Measurements from ENCODE around the gene ZC3H18. TPM values are rescaled to one million over a fixed set of nuclear protein-coding genes. Genes with fewer than 3 reads are reported as not detected.

Gene ZC3H18
- total and polyA plus RNA-seq, 9 donors: 16.0 to 40.4 (median 30.7) TPM

DNA sequence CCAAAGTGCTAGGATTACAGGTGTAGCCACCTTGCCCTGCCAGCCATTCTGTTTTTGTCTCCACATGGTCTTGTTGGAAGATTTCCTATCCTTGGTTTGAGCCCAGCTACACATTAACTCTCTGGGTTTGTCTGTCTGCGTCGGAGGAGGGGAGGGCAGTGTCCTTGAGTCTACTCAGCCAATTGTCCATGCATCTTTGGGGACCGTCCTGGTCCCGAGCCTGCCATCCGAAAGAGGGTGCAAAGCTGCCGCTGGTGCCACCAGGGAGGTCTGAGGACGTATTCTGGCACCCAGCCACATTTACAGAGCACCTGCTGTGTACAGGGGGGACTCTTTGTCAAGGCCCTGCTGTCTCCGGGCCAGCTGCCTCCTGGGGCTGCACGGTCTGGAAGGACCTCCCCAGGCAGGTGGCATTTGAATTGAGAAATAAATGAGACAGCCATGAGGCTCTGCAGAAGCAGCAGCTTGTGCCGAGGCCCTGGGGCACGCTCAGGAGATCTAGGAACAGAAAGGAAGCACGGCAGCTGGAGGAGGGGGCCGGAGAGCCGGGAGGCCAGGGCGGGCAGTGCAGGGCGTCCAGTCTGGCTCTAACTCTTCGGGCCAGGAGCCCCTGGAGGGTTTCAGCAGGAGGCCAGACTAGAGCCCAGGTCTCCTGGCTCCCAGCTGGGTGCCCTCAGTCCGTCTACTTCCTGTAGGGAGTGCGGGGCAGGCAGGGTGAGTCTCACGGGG is 79.2 kb downstream of the ZC3H18 start:
- intact Hi-C loops (cut with DNase I): no loop called here
- Histone ChIP-seq H3K27ac (no peak overlapping the region), H3K9me3 (no peaks in the 10 kb centered on the region), H3K4me1 (ENCODE audit: insufficient read depth) (no peaks in the 10 kb centered on the region), H3K36me3 (no peaks in the 10 kb centered on the region), H3K4me3 (no peak overlapping the region), H3K27me3 (no peaks in the 10 kb centered on the region)
- no peak for DNase-seq
- TF ChIP-seq POLR2A (IDR thresholded peaks at IDR 0.05): no peak
- TF ChIP-seq, protein P1, sequence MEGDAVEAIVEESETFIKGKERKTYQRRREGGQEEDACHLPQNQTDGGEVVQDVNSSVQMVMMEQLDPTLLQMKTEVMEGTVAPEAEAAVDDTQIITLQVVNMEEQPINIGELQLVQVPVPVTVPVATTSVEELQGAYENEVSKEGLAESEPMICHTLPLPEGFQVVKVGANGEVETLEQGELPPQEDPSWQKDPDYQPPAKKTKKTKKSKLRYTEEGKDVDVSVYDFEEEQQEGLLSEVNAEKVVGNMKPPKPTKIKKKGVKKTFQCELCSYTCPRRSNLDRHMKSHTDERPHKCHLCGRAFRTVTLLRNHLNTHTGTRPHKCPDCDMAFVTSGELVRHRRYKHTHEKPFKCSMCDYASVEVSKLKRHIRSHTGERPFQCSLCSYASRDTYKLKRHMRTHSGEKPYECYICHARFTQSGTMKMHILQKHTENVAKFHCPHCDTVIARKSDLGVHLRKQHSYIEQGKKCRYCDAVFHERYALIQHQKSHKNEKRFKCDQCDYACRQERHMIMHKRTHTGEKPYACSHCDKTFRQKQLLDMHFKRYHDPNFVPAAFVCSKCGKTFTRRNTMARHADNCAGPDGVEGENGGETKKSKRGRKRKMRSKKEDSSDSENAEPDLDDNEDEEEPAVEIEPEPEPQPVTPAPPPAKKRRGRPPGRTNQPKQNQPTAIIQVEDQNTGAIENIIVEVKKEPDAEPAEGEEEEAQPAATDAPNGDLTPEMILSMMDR (IDR thresholded peaks at IDR 0.05): no peak
- no peak for TF ChIP-seq EP300 (IDR thresholded peaks at IDR 0.05)
- 84 to 90% (median 84%) methylated on average over 20 of the region's 20 CpGs for WGBS, 3 donors

DNA sequence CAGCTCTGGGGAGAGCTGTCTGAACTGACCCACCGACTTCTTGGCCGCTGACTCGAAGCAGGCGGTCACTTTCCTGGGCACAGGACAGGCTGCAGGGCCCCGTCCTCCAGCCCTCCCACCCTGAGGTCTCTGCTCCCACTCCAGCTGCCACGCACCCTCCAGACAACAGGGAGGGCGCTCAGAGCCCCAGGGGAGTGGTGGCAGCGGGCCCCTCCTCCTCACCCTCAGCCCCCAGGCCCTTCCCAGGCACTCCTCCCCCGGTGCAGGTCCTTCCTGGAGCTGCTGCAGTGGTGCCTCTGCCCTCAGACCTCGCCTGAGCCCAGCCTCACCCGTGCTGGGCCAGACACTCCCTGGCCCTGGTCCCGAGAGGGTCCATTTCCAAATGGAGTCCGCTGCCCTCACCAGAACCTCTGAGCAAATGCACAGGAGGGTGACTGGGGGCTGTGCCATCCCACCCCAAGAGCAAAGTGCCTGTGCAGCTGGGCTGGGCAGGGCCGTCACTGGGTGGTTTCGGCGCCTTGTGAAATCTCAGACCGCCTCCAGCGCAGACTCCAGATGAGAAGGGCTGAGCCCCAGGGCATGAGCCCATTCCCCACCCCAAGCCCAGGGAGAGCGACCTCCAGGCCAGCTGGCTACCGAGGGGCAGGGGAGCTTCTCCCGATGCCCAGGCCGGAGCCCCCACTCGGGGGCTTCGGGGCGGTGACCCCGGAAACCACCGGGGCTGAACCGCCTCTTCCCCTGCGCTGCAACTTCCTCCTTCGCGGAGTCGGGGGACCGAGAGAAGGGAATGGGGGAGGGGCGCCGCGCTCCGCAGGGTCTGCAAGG is 79.9 kb downstream of the ZC3H18 start:
- Histone ChIP-seq H3K9me3 (no peaks in the 10 kb centered on the region), H3K4me1 (ENCODE audit: insufficient read depth) (no peaks in the 10 kb centered on the region), H3K36me3 (no peaks in the 10 kb centered on the region), H3K27me3 (no peaks in the 10 kb centered on the region), H3K4me3 (peak overlapping the region; percentile 62), H3K27ac (no peak overlapping the region)
- TF ChIP-seq POLR2A (IDR thresholded peaks at IDR 0.05): no peak
- intact Hi-C loops (cut with DNase I): no loop called here
- WGBS, 3 donors: 13 to 35% (median 19%) methylated on average over 21 to 37 of the region's 37 CpGs
- no peak for DNase-seq

DNA sequence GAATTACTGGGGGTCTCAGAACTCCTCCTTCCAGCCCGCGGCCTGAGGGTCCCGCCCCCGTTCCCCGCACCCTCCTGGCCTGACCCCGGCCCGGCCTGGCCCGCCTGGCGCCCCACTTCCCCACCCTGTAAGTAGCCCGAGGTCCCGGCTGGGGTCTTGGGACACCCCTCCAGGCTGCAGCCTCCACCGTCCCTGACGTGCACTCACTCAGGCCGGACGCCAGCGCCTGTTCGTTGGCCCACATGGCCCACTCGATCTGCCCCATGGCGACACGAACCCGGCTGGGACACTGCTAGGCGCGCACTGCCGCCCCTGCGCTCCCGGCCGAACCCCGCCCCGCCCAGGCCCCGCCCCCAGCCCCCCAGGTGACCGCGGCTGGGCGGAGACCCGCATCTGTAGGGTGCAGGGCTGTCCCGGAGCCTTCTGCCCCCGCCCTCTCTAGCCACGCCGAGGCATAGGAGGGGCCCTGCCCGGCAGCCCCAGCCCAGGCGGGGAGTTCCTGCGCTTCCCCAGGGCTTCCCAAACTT is 80.6 kb downstream of the ZC3H18 start, which contains the start of gene CYBA:
TSS of gene CYBA (minus strand) at position 305 of the 527 bp plus-strand sequence. CDS start at position 265, 40 bp downstream.
- WGBS, 3 donors: 0 to 1% (median 1%) methylated on average over 16 to 41 of the region's 41 CpGs
- peak in 3 of 5 donors; percentile 50 to 70 (median 64) for DNase-seq
- no peaks in the 10 kb centered on the region for H3K9me3 ChIP-seq
- no peaks in the 10 kb centered on the region for H3K4me1 ChIP-seq (ENCODE audit: insufficient read depth)
- no peaks in the 10 kb centered on the region for H3K27me3 ChIP-seq
- intact Hi-C loops (cut with DNase I): no loop called here
- H3K27ac ChIP-seq: no peak within 1 kb of the TSS
- no peaks in the 10 kb centered on the region for H3K36me3 ChIP-seq
- TF ChIP-seq, protein P1 (IDR thresholded peaks at IDR 0.05): no peak
- TF ChIP-seq POLR2A (IDR thresholded peaks at IDR 0.05) (no peak), EP300 (IDR thresholded peaks at IDR 0.05) (no peak)
- peak within 1 kb of the TSS; percentile 62 for H3K4me3 ChIP-seq

DNA sequence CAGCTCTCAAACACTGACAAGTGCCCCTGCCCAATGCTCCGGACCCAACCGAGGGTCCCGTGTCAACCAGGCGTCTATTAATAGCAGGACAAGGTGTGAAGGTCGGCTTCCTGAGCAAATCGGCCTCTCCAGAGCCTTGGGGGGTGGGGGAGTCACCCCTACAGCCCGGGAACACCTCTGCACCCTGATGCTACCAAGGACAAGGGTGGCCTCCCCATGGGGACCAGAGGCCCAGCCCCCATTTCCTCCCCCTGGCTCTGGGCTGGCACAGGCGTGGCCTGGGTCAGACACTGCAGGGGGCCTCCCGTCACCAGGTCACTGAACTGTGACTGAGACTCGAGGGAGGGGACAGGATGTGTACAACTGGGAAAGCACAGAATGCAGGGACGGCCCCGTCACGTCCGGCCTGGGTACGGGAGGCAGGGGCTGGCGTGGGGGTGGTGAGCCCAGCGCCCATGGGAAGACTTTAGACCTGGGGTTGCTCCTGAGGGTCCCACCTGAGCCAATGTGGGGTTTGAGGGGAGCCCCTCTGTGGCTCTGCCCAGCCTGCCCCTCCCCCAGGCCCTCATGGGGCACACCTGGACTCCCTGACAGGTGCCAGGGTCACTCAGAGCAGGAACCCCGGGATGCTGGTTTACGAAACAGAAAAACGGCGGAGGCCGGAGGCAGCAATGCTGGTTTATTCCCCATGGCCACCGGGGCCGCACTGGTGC is 81.2 kb downstream of the ZC3H18 start:
- Histone ChIP-seq H3K9me3 (no peaks in the 10 kb centered on the region), H3K4me1 (ENCODE audit: insufficient read depth) (no peaks in the 10 kb centered on the region), H3K4me3 (peak overlapping the region; percentile 62), H3K27me3 (no peaks in the 10 kb centered on the region), H3K27ac (no peak overlapping the region), H3K36me3 (no peaks in the 10 kb centered on the region)
- TF ChIP-seq POLR2A (IDR thresholded peaks at IDR 0.05) (no peak), EP300 (IDR thresholded peaks at IDR 0.05) (no peak)
- TF ChIP-seq, protein P1 (IDR thresholded peaks at IDR 0.05): no peak
- 56 to 59% (median 58%) methylated on average over 24 of the region's 24 CpGs for WGBS, 3 donors
- intact Hi-C loops (cut with DNase I): no loop called here
- DNase-seq: no peak

All from ovary (tissue), 9 donors.